Central memory CD8-positive, alpha-beta T cell (primary cell): ENCODE measurements around the gene NPY4R2.
"Not testable (repeated sequence)": the region's sequence is repeated elsewhere in the genome, so short reads cannot be mapped to it uniquely, and the experiment has no call there.

Experiments
- ATAC-seq: fragments of 150-1000 bp; cut with Tn5 transposase; replicated peaks from 2 replicates; pipeline ENCODE4 v1.10.0; 2022; ENCODE audit warnings: mild to moderate bottlenecking, moderate FRiP score, moderate number of reproducible peaks; ENCODE audit not compliant: poor library complexity, severe bottlenecking; ENCODE audit errors: extremely low read depth
- DNase-seq, 2 donors: peaks; one replicate each; pipeline ENCODE4 v3.0.0; 2021; ENCODE audit warnings: low spot score in 2 of 2
- H3K27ac Mint-ChIP-seq: one replicate; pipeline ENCODE4 v1.8.0; 2022; ENCODE audit warnings: low read depth, mild to moderate bottlenecking, moderate library complexity, mixed read lengths
- H3K27me3 Mint-ChIP-seq: one replicate; pipeline ENCODE4 v1.8.0; 2022; ENCODE audit warnings: mixed read lengths
- H3K36me3 Mint-ChIP-seq: one replicate; pipeline ENCODE4 v1.8.0; 2022; ENCODE audit warnings: mild to moderate bottlenecking, moderate library complexity, mixed read lengths; ENCODE audit not compliant: insufficient read depth
- H3K4me1 Mint-ChIP-seq: one replicate; pipeline ENCODE4 v1.8.0; 2022; ENCODE audit warnings: mixed read lengths
- H3K4me3 Mint-ChIP-seq: one replicate; pipeline ENCODE4 v1.8.0; 2022; ENCODE audit warnings: mild to moderate bottlenecking, moderate library complexity, mixed read lengths
- H3K9me3 Mint-ChIP-seq: one replicate; pipeline ENCODE4 v1.8.0; 2022; ENCODE audit warnings: mixed read lengths

Gene NPY4R2

DNA sequence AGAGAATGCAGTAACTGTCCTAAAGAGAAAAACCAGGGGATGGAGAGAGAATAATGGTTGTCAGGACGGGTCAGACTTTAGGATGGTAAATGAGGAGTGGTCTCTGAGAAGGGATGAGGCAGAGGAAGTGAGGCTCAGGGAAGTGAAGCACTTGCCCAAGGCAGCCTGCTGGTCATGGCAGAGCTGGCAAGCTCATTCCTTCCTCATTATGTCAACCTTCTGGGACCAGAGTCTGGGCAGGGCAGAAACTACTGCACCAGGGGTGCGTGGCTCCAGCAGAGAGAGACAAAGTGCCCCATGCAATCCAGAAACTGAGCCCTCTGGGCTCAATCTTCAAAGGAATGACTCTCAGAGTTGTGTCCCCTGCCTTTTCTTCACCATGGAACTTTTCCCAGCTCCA, 53.6 kb downstream of the NPY4R2 start:
- H3K4me1 Mint-ChIP-seq, H3K27ac Mint-ChIP-seq, DNase-seq, H3K9me3 Mint-ChIP-seq, ATAC-seq, H3K27me3 Mint-ChIP-seq, H3K4me3 Mint-ChIP-seq, H3K36me3 Mint-ChIP-seq: not testable (repeated sequence)
